Measurements from ENCODE around the gene EFTUD2. TPM values are rescaled to one million over a fixed set of nuclear protein-coding genes. Genes with fewer than 3 reads are reported as not detected.

Gene EFTUD2
- total RNA-seq, 1 donor from 2014 or later = 192 TPM

- H3K27me3 Mint-ChIP-seq = no peaks in the 10 kb centered on the region
- DNase-seq (no peak), ATAC-seq (ENCODE audit: low read depth) (no peak)
- no peaks in the 10 kb centered on the region for H3K9me3 Mint-ChIP-seq
- H3K4me3 Mint-ChIP-seq = no peak overlapping the region
- peaks cover 15% of the 10 kb centered on the region for H3K4me1 Mint-ChIP-seq
- ChIA-PET CTCF (no interaction called here), POLR2A (interaction anchor here (0.7 kb wide), 1 partner anchor 165 kb away, joined by 5 read pairs; no protein-coding TSS in a partner anchor)
- H3K36me3 Mint-ChIP-seq (ENCODE audit: low read depth) = peaks cover 38% of the 10 kb centered on the region
- TF ChIP-seq CTCF (IDR thresholded peaks at IDR 0.05) = no peak
- intact Hi-C loops (cut with micrococcal nuclease) = loop anchor here (10.0 kb wide), 1 partner anchor 187 kb away; the partner anchor contains the start of gene DBF4B
- no peak overlapping the region for H3K27ac Mint-ChIP-seq
These were observed 7.0 kb downstream of the EFTUD2 start for GRCh38 chr17:44892250-44892649.

- intact Hi-C loops (cut with micrococcal nuclease) = no loop called here
- Mint-ChIP-seq H3K4me3 (no peak overlapping the region), H3K36me3 (ENCODE audit: low read depth) (peaks cover 52% of the 10 kb centered on the region), H3K4me1 (peaks cover 3% of the 10 kb centered on the region), H3K27me3 (no peaks in the 10 kb centered on the region), H3K27ac (no peak overlapping the region), H3K9me3 (no peaks in the 10 kb centered on the region)
- no peak for TF ChIP-seq CTCF (IDR thresholded peaks at IDR 0.05)
- no peak for ATAC-seq (ENCODE audit: low read depth)
- CTCF ChIA-PET = no interaction called here
- POLR2A ChIA-PET = no interaction called here
- no peak for DNase-seq
These were observed 10.2 kb downstream of the EFTUD2 start for GRCh38 chr17:44889003-44889402.

- H3K4me1 Mint-ChIP-seq = peaks cover under 1% of the 10 kb centered on the region
- ChIA-PET POLR2A (interaction anchor here (0.6 kb wide), 1 partner anchor 11 kb away, joined by 3 read pairs; the partner anchor contains the start of gene EFTUD2), CTCF (no interaction called here)
- H3K9me3 Mint-ChIP-seq = no peaks in the 10 kb centered on the region
- no peak overlapping the region for H3K4me3 Mint-ChIP-seq
- no peak for TF ChIP-seq CTCF (IDR thresholded peaks at IDR 0.05)
- intact Hi-C loops (cut with micrococcal nuclease) = no loop called here
- ATAC-seq (ENCODE audit: low read depth) = no peak
- DNase-seq = no peak
- H3K27ac Mint-ChIP-seq = no peak overlapping the region
- no peaks in the 10 kb centered on the region for H3K27me3 Mint-ChIP-seq
- H3K36me3 Mint-ChIP-seq (ENCODE audit: low read depth) = peaks cover 53% of the 10 kb centered on the region
These were observed 11.0 kb downstream of the EFTUD2 start for GRCh38 chr17:44887971-44888954.

GRCh38 chr17:44887016-44887415, 12.2 kb downstream of the EFTUD2 start:
- no peak for ATAC-seq (ENCODE audit: low read depth)
- Mint-ChIP-seq H3K4me3 (no peak overlapping the region), H3K9me3 (no peaks in the 10 kb centered on the region), H3K36me3 (ENCODE audit: low read depth) (peaks cover 60% of the 10 kb centered on the region), H3K4me1 (no peaks in the 10 kb centered on the region), H3K27me3 (no peaks in the 10 kb centered on the region), H3K27ac (no peak overlapping the region)
- POLR2A ChIA-PET = no interaction called here
- no peak for TF ChIP-seq CTCF (IDR thresholded peaks at IDR 0.05)
- CTCF ChIA-PET = no interaction called here
- DNase-seq = no peak
- intact Hi-C loops (cut with micrococcal nuclease) = no loop called here

GRCh38 chr17:44884941-44885340, 14.3 kb downstream of the EFTUD2 start:
- no peak for TF ChIP-seq CTCF (IDR thresholded peaks at IDR 0.05)
- DNase-seq (no peak), ATAC-seq (ENCODE audit: low read depth) (no peak)
- H3K36me3 Mint-ChIP-seq (ENCODE audit: low read depth) = peaks cover 67% of the 10 kb centered on the region
- H3K9me3 Mint-ChIP-seq = no peaks in the 10 kb centered on the region
- intact Hi-C loops (cut with micrococcal nuclease) = no loop called here
- no peaks in the 10 kb centered on the region for H3K4me1 Mint-ChIP-seq
- POLR2A ChIA-PET = no interaction called here
- H3K27ac Mint-ChIP-seq = no peak overlapping the region
- no peaks in the 10 kb centered on the region for H3K27me3 Mint-ChIP-seq
- no peak overlapping the region for H3K4me3 Mint-ChIP-seq
- CTCF ChIA-PET = no interaction called here
